H1 (cell line): ENCODE measurements around the gene ASB3. TPM values are rescaled to one million over a fixed set of nuclear protein-coding genes. Genes with fewer than 3 reads are reported as not detected.

Source experiments
- ATF3 ChIP-seq: IDR thresholded peaks from 2 replicates; pipeline ENCODE4 v1.6.1; 2011; ENCODE audit warnings: low read depth, mild to moderate bottlenecking, low read length; ENCODE audit not compliant: insufficient read depth
- CBX5 ChIP-seq: fragments of 300-800, 300-1000 bp; sonication (generic); IDR thresholded peaks from 2 replicates; pipeline ENCODE4 v1.7.1; 2016; ENCODE audit warnings: antibody characterized with exemption, low read length, low read depth
- CBX8 ChIP-seq: fragments of 300-800, 300-1000 bp; sonication (generic); IDR thresholded peaks from 2 replicates; pipeline ENCODE4 v1.7.1; 2016; ENCODE audit warnings: low read depth, low read length, borderline replicate concordance
- CHD2 ChIP-seq: IDR thresholded peaks from 2 replicates; pipeline ENCODE4 v1.6.1; 2012; ENCODE audit warnings: low read length, improper control_type of control experiment
- CTCF ChIP-seq, 3 experiments: IDR thresholded peaks; 1 replicate in 2 of 3; 2 replicates in 1 of 3; pipeline versions ENCODE4 v1.5.1 to v1.6.1; 2011; ENCODE audit warnings: low read length in 3 of 3, mild to moderate bottlenecking in 3 of 3, inconsistent platforms in 2 of 3, low read depth in 1 of 3, moderate library complexity in 1 of 3; ENCODE audit not compliant: insufficient read depth in 1 of 3; ENCODE audit errors: control extremely low read depth in 1 of 3
- E2F6 ChIP-seq: IDR thresholded peaks from 2 replicates; pipeline ENCODE4 v1.6.1; 2012; ENCODE audit warnings: inconsistent platforms
- FOSL1 ChIP-seq: IDR thresholded peaks from 2 replicates; pipeline ENCODE4 v1.6.1; 2011; ENCODE audit warnings: mild to moderate bottlenecking, low read depth, low read length, moderate library complexity; ENCODE audit not compliant: insufficient read depth
- GABPA ChIP-seq: IDR thresholded peaks from 2 replicates; pipeline ENCODE4 v1.6.1; 2011; ENCODE audit warnings: mild to moderate bottlenecking, low read length, moderate library complexity, borderline replicate concordance; ENCODE audit not compliant: insufficient read depth
- KDM4A ChIP-seq: IDR thresholded peaks from one replicate; pipeline ENCODE4 v1.7.1; 2012; ENCODE audit warnings: low read depth, mild to moderate bottlenecking, moderate library complexity, low read length, inconsistent platforms; ENCODE audit not compliant: severe bottlenecking
- RAD21 ChIP-seq, 2 experiments: IDR thresholded peaks in 1 of 2; conservative IDR thresholded peaks in 1 of 2; 2 replicates each; pipeline ENCODE4 v1.6.1; 2011; ENCODE audit warnings: low read depth in 2 of 2, low read length in 2 of 2, improper control_type of control experiment in 1 of 2, inconsistent platforms in 1 of 2, mild to moderate bottlenecking in 1 of 2, moderate library complexity in 1 of 2
- RNF2 ChIP-seq: fragments of 200-900, 300-1000 bp; sonication (generic); IDR thresholded peaks from 2 replicates; pipeline ENCODE4 v1.7.1; 2016; ENCODE audit warnings: borderline replicate concordance, low read depth, mild to moderate bottlenecking, antibody characterized with exemption, low read length; ENCODE audit not compliant: poor library complexity, severe bottlenecking; ENCODE audit errors: missing control alignments
- RXRA ChIP-seq: IDR thresholded peaks from 2 replicates; pipeline ENCODE4 v1.6.1; 2011; ENCODE audit warnings: low read depth, mild to moderate bottlenecking, low read length, moderate library complexity; ENCODE audit not compliant: insufficient read depth
- SAP30 ChIP-seq: fragments of 300-600 bp; sonication (generic); IDR thresholded peaks from 2 replicates; pipeline ENCODE4 v1.7.1; 2012; ENCODE audit warnings: low read length, moderate library complexity, mild to moderate bottlenecking, inconsistent platforms; ENCODE audit not compliant: insufficient read depth, insufficient replicate concordance
- SP1 ChIP-seq: IDR thresholded peaks from 2 replicates; pipeline ENCODE4 v1.6.1; 2011; ENCODE audit warnings: low read depth, low read length
- SUZ12 ChIP-seq: fragments of 200-600 bp; sonication (generic); IDR thresholded peaks from 2 replicates; pipeline ENCODE4 v1.6.1; 2012; ENCODE audit warnings: mild to moderate bottlenecking, inconsistent platforms, low read length, moderate library complexity, mixed read lengths
- TAF1 ChIP-seq: IDR thresholded peaks from 2 replicates; pipeline ENCODE4 v1.6.1; 2011; ENCODE audit warnings: mild to moderate bottlenecking, low read depth, low read length
- TAF7 ChIP-seq: optimal IDR thresholded peaks from 2 replicates; pipeline ENCODE3; 2011; ENCODE audit warnings: low read depth, mild to moderate bottlenecking, inconsistent platforms, low read length, moderate library complexity, borderline replicate concordance
- ZNF274 ChIP-seq: IDR thresholded peaks from 2 replicates; pipeline ENCODE4 v1.7.0; 2012; ENCODE audit warnings: low read length, borderline replicate concordance; ENCODE audit errors: extremely low read depth
- polyA plus RNA-seq, 7 experiments: library from polyadenylated mRNA; depleted of rRNA in 3 of 7; stranded (reverse) in 5 of 7; unstranded in 2 of 7; fragments of >200 nt in 5 of 7; fragments of 200-250 nt in 2 of 7; gene quantifications; 1 replicate in 5 of 7; 2 replicates in 1 of 7; 4 replicates in 1 of 7; pipeline versions ENCODE4 v1.2.1 to v1.2.3, GENCODE V29; 2011 to 2013; ENCODE audit warnings: missing spikeins in 2 of 7, mixed read lengths in 2 of 7
- total RNA-seq: library from RNA; stranded (reverse); fragmentation: NEBNext Ultra II Directional; extraction: Animal tissue kit (Norgen Biotek cat#: 25700); gene quantifications from 2 replicates; pipeline ENCODE4 v1.2.1, GENCODE V29; 2021

Gene ASB3
- total and polyA plus RNA-seq, 2 of the 8 experiments (the other 6 are each of a cell fraction or from before 2014, with no cell fraction given), result 22.6 to 25.4 TPM

GRCh38 chr2:53767405-53768241 lies 19.1 kb downstream of the ASB3 start, which contains the start of gene CHAC2 (continued):
- TF ChIP-seq E2F6 (peak; percentile 63; the same call in 1 of the 2 replicates), TAF7 (peak; percentile 55), SAP30 (peak; percentile 82), KDM4A (peak; percentile 42), TAF1 (peak; percentile 87), FOSL1 (no peak), RAD21 (IDR thresholded peaks at IDR 0.05 in 1 of 2, conservative IDR thresholded peaks at IDR 0.05 in 1 of 2; ENCODE audit: low read depth in 2 of 2, low read length in 2 of 2) (no peak), ZNF274 (no peak), CBX5 (no peak), CHD2 (peak; percentile 23; the same call in 1 of the 2 replicates), RXRA (no peak), RNF2 (no peak), GABPA (no peak), SP1 (no peak), CTCF (IDR thresholded peaks at IDR 0.05; ENCODE audit: control extremely low read depth in 1 of 3, insufficient read depth in 1 of 3, low read depth in 1 of 3, low read length in 3 of 3) (peak in 2 of 3 experiments; percentile 12 to 24; a peak in 2 of 4 replicates), ATF3 (no peak), CBX8 (no peak), SUZ12 (no peak)
